Fibroblast of pulmonary artery (primary cell): Measurements from ENCODE around the gene C10orf67.

Source experiments
- DNase-seq: peaks from one replicate; pipeline ENCODE4 v3.0.0-alpha.2; 2010; ENCODE audit warnings: low read depth
- H3K4me3 ChIP-seq: replicated peaks from 2 replicates; pipeline ENCODE4 v1.5.1; 2011; ENCODE audit warnings: low read depth, mild to moderate bottlenecking, control low read depth, low read length, moderate library complexity
- TF ChIP-seq, protein P1 (sequence below): IDR thresholded peaks from 2 replicates; pipeline ENCODE4 v1.5.1; 2011; ENCODE audit warnings: mild to moderate bottlenecking, control low read depth, low read length, inconsistent platforms; ENCODE audit errors: missing control alignments

The C10orf67 gene

DNA sequence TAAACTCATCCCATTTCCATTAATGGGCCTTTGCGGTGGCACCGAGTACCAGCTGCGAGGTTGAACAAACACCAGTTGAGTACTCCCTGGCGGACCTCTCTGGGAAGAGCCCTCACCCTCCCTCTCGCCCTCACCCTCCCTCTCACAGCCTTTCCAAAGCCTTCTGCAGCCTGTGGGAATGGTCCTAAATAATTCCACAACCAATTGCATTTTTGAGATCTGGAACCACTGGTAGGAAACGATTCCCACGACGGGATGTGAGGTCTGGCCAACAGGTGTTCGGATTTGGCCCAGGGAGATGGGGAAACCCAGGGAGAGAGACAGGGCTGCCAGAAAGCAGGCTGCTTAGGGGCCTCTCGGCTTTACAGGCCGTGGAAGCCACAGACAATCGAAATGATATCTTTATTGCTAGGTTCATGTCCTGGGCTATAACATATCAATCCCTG lies 147.2 kb downstream of the C10orf67 start:
- no peak overlapping the region for H3K4me3 ChIP-seq
- no peak for DNase-seq
- TF ChIP-seq, protein P1, sequence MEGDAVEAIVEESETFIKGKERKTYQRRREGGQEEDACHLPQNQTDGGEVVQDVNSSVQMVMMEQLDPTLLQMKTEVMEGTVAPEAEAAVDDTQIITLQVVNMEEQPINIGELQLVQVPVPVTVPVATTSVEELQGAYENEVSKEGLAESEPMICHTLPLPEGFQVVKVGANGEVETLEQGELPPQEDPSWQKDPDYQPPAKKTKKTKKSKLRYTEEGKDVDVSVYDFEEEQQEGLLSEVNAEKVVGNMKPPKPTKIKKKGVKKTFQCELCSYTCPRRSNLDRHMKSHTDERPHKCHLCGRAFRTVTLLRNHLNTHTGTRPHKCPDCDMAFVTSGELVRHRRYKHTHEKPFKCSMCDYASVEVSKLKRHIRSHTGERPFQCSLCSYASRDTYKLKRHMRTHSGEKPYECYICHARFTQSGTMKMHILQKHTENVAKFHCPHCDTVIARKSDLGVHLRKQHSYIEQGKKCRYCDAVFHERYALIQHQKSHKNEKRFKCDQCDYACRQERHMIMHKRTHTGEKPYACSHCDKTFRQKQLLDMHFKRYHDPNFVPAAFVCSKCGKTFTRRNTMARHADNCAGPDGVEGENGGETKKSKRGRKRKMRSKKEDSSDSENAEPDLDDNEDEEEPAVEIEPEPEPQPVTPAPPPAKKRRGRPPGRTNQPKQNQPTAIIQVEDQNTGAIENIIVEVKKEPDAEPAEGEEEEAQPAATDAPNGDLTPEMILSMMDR: no peak

DNA sequence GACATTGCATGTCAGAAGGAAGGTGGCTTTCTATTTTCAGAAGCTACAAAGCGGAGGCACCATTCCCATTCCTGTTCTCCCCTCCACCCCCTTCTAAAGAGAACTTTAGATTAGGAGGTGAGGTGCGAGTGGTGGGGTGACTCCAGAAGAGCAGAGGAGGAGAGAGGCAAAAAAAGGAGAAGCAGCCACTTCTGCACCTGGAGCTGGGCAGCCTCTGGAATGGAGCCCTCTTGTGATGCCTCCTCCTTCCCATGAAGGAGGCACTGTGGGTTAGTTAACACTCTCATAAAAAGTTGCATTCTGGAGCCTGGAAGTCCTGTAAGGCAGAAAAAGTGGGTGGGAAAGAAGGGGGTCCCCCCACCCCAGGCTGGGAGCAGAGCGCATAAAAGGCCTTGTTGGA lies 147.7 kb downstream of the C10orf67 start:
- no peak overlapping the region for H3K4me3 ChIP-seq
- DNase-seq: no peak
- TF ChIP-seq, protein P1: no peak

DNA sequence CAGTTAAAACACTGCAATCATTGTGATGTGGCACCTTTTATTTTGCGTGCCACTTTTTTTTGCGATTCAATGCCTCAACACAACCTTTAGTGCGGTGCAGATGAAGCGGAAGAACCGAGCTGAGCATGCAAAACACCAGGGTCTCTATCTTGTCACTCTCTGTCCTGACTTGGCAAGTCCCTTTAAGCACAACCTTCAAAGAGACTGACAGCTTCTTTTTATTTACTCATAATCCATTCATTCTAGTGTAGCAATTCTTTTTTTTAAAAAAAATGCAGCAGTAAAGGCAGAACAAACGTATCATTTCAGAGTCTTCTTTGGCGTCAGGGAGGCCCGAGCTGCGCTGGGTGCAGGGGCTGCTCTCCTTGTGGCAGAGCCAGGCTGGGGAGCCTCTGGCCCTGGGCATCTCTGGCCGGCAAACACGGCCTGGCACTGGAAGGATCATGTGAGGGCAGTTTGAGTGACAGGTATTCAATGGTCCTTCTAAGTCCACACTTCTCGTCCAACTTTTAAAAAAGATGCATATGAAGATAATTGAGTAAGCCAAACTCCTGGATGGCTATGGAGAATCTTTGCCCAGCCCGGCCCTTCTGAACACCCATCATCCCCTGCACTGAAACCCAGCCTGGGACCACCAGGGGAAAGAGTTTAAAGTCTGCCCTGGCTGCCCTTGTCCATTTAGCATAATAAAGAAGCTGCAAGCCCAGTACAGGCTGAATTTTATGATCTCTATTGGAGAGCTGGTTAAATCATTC lies 148.6 kb downstream of the C10orf67 start:
- H3K4me3 ChIP-seq: no peak overlapping the region
- no peak for DNase-seq
- TF ChIP-seq, protein P1: no peak

DNA sequence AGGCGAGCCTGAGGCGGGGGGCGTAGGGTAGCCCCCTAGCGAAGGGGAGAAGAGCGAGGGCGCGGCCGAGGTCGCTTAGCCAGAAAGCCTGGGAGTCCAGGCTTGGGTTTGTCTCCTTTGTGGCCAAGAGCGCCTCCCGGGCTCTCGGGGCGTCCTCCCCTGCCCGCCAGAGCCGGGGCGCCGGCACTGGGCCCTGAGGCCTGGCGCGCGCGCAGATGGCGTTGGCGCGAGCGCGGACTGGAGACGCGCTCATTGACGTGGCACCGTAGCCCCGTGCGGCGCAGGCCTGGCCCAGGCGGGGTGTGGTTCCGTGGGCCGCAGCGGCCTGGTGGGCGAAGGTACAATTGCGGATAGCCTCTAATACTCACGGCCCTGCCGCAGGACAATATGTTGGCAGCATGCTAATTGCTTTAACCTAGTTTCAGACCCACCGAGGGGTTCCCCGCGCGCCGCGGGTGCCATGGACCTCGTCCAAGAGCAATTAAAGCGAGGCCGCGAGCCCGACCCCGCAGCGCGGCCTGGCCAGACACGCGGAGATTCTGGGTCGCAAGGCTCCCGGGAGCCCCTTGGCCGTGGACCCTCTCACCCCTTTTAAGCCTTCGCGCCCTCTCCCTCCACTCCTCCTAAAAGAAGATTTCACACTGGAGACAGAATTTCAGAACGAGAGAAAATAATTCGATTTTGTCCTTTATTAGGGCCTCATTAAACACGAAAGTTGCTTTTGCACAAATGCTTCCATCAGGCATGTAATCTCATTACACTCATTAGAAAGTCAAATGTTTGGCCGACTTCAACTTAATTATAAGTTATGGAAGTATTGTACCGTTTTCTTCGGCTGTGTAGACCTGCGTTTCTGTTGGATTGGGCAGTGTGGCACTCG lies 149.4 kb downstream of the C10orf67 start:
- TF ChIP-seq, protein P1: no peak
- H3K4me3 ChIP-seq: no peak overlapping the region
- no peak for DNase-seq

DNA sequence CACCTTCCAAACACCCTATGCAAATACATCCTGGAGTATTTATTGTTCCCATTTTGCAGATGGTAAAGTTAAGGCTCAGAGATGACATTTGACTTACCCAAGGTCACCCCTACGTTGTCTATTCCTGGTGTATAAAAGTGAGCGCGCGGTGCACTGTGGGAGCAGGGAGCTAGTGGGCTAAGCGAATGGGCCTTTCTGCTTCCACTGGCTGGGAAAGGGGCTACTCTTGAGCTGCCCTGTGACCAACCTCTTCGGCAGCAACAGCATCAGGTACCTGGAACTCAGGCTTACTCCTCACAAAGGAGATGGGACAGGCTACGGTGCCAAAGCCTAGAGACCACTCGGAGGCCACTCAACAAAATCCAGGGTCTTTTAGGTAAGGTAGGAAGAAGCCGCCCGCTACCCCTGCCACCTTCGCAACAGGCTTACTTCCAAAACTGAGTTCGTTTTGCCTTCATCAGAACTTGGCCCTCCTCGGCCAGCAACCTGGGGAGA lies 150.1 kb downstream of the C10orf67 start:
- TF ChIP-seq, protein P1: no peak
- DNase-seq: no peak

DNA sequence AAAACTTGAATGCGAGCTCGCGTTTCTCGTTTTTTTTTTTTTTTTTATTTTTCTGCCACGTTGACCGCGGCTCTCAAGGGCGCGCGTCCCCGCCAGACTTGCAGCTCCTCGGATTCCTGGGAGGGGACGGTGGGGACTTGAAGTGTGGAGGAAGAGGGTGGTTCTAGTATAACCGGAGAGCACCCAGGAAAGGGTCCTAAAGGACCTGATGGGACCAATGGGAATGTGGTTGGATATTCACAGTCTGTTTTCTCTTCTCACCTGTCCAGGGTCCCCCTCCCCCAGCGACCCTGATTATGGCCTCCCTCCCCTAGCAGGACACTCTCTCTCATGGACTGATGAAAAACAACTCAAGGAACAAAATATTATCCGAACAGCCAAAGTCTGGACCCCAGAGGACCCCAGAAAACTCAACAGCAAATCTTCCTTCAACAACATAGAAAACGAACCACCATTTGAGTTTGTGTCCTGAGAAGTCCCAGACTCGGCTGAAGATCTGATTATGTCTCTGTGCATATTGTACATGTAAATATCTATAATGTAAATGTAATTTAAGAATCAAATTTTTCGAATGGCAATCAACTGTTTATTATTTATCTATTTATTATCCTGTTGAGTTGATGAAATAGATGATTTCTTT lies 151.0 kb downstream of the C10orf67 start:
- DNase-seq: no peak
- no peak overlapping the region for H3K4me3 ChIP-seq
- TF ChIP-seq, protein P1: no peak

More for the DNA sequence above, 150.1 kb downstream of the C10orf67 start:
- no peak overlapping the region for H3K4me3 ChIP-seq
